Hippocampal formation (tissue), 2 donors: Measurements from ENCODE around the gene FRMD8.

Experiments
- DNase-seq, 2 donors: peaks; one replicate each; lab custom pipeline; 2025; lab: John Stamatoyannopoulos, UW

The FRMD8 gene

DNA sequence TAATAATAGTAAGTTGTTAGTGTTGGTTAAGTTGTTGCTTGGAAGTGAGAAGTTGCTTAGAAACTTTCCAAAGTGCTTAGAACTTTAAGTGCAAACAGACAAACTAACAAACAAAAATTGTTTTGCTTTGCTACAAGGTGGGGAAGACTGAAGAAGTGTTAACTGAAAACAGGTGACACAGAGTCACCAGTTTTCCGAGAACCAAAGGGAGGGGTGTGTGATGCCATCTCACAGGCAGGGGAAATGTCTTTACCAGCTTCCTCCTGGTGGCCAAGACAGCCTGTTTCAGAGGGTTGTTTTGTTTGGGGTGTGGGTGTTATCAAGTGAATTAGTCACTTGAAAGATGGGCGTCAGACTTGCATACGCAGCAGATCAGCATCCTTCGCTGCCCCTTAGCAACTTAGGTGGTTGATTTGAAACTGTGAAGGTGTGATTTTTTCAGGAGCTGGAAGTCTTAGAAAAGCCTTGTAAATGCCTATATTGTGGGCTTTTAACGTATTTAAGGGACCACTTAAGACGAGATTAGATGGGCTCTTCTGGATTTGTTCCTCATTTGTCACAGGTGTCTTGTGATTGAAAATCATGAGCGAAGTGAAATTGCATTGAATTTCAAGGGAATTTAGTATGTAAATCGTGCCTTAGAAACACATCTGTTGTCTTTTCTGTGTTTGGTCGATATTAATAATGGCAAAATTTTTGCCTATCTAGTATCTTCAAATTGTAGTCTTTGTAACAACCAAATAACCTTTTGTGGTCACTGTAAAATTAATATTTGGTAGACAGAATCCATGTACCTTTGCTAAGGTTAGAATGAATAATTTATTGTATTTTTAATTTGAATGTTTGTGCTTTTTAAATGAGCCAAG lies 38.9 kb downstream of the FRMD8 start:
- no peak for DNase-seq

DNA sequence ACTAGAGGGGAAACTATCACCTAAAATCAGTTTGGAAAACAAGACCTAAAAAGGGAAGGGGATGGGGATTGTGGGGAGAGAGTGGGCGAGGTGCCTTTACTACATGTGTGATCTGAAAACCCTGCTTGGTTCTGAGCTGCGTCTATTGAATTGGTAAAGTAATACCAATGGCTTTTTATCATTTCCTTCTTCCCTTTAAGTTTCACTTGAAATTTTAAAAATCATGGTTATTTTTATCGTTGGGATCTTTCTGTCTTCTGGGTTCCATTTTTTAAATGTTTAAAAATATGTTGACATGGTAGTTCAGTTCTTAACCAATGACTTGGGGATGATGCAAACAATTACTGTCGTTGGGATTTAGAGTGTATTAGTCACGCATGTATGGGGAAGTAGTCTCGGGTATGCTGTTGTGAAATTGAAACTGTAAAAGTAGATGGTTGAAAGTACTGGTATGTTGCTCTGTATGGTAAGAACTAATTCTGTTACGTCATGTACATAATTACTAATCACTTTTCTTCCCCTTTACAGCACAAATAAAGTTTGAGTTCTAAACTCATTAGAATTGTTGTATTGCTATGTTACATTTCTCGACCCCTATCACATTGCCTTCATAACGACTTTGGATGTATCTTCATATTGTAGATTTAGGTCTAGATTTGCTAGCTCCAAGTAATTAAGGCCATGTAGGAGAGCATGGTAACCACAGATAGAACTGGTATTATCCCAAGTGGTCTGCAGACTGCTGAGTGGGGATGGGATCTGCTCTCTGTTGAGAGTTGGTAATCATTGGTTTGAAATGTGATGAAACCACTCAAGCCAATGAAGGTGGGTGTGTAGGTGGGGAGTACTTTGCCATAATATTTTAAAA lies 39.8 kb downstream of the FRMD8 start:
- peak in 1 of 2 donors; percentile 47 for DNase-seq

- DNase-seq: peak in 1 of 2 donors; percentile 54
These were observed 40.6 kb downstream of the FRMD8 start for GRCh38 chr11:65426839-65427690.

DNA sequence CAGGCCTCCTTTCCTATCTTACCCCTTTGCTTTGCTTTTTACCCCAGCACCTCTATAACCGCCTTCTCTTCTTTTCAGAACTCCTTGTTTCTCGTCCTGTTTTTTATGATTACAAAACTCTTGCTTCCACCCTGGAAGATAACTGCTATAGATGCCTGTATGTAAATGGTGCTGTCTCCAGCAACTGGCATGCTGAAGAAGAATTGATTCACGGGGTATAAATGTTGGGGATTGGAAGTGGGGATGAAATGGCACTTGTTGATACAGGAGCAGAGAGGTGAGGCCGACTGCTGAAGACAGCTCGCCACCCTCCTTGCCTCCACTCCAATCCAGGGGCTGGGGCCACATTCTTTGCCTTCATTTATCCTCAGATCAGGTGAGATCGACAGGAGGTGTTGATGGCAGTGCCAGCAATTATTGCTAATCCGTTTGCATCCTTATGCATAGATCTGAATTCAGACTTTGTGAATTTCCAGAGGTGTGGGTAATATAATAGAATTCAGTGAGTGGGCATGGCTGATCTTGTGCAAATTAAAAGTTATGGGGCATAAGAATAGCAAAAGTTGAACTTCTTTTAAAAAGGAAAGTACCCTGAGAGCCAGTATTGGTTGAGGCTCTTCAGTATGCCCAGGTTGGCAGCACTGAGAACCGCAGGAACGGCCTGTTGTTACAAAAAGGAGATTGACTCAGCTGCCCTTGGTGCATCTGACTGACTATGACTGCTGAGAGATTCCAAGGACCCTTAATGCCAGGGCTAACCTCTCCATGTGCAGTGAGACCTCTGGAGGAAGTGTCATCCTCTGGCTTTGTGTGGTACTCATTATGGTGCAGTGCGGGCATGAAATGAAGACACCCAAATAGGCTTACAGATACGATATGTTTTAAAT lies 41.5 kb downstream of the FRMD8 start:
- DNase-seq: peak in 1 of 2 donors; percentile 25

GRCh38 chr11:65428578-65429067 lies 42.2 kb downstream of the FRMD8 start:
- no peak for DNase-seq

GRCh38 chr11:65429068-65429681 lies 42.7 kb downstream of the FRMD8 start:
- no peak for DNase-seq

- peak in 1 of 2 donors; percentile 32 for DNase-seq
These were observed 43.4 kb downstream of the FRMD8 start for GRCh38 chr11:65429724-65430405.

DNA sequence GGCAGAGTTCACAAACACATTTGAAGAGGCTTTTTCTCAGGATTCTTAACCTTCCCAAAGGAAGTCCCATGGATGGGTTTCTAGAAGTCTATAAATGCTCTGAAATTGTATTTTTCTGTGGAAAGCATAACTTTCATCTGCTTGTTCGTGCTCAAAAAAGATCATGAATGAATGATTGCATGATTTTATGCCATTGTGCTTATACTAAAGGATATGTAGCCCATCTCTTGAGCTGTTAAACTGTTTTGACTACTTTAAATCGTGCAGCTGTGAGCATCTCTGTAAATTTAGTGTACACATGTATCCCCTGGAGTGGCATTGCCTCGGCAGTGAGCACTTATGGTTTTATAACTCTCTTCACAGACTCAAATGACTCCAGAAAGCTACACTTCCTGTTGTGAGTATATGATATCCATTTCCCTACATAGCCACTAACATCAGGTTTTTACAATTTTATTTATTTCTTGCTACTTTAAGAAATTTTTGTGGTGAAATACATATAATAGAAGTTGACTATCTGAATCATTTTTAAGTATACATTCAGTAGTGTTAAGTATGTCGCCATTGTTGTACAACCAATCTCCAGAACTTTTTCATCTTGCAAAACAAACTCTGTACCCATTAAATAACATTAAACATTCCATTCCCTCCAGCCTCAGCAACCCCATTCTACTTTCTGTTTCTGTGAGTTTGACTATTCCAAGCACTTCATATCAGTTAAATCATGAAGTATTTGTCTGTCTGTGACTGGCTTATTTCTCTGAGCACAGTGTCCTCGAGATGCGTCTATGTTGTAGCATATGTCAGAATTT lies 44.2 kb downstream of the FRMD8 start:
- peak in 1 of 2 donors; percentile 9 for DNase-seq

GRCh38 chr11:65431451-65432099 lies 45.1 kb downstream of the FRMD8 start:
- no peak for DNase-seq

- no peak for DNase-seq
These were observed 45.7 kb downstream of the FRMD8 start for GRCh38 chr11:65432100-65432650.

GRCh38 chr11:65432686-65433582 lies 46.5 kb downstream of the FRMD8 start:
- DNase-seq: peak in 1 of 2 donors; percentile 19

DNA sequence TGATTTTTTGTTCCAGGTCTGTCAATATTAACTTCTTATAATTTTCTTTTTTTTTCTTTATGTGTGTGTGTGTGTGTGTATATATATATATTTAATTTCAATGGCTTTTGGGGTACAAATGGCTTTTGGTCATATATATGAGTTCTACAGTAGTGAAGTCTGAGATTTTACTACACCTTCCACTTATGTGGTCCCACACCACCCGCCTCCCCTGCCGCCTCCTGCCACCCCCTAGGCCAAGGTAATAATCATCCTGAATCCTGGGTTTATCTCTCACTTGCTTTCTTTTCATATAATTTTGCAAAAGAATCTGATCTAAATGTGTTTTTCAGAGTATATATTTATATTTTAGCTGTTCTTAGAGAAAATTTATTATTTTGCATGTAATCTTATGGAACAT lies 47.2 kb downstream of the FRMD8 start:
- DNase-seq: no peak

- no peak for DNase-seq
These were observed 47.7 kb downstream of the FRMD8 start for GRCh38 chr11:65434057-65434666.

GRCh38 chr11:65434667-65435410 lies 48.4 kb downstream of the FRMD8 start:
- DNase-seq: no peak

- DNase-seq: no peak
These were observed 49.0 kb downstream of the FRMD8 start for GRCh38 chr11:65435411-65435931.
